ENCODE measurements around the gene DAP. TPM values are rescaled to one million over a fixed set of nuclear protein-coding genes. Genes with fewer than 3 reads are reported as not detected.

DAP gene
- total RNA-seq, 2 experiments from 2014 or later = 60.5 to 64.8 TPM

DNA sequence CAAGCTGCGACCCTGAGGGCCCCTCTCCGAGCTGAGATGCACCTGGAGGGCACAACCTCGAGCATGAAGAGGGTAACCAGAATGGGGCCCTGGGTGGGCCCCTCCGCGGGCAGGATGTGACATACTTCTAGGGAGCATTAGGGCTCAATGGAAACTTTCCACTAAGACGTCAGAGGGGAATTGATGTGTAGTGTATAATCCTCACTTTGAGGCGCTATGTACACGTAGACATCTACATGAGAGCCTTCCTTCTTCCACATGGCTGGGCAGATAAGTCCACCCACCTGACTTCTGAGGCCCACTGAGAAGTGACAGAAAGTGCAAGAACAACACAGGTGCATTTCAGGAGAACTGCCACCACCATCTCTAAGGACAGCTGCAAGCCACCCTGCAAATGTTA is 61.0 kb downstream of the DAP start:
- no peak overlapping the region for H3K27ac Mint-ChIP-seq
- H3K4me1 Mint-ChIP-seq = peaks cover 20% of the 10 kb centered on the region

DNA sequence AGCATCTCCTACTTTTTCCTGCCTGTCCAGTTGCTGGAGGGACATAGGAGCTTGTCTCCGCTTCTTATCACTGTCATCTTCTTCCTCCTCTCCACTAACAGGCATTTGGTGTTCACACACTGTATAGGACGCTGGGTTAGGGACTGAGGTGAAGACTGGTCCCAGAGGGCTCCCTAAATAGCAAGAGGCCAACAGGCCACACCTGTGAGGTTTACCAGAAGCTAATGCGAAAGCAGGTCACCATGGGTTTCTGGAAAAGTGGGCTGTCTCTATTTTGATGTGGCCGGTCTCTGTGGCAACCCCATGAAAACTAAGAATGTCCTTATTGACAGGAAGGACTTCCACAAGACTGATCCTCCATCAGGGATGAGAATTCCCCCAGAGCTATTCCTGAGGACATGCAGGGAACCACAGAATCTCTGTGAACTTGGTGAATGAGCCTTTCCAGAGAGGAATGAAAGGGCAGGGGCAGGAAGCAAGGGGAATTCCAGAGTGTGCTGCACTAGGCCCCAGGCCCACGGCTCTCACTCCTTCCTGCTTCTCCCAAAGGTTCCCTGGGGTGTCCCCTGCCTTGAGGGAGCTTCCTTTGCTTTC is 61.7 kb downstream of the DAP start:
- ChIA-PET CTCF (interaction anchor here (0.5 kb wide), 1 partner anchor 245 kb away, joined by 3 read pairs; no protein-coding TSS in a partner anchor), POLR2A (no interaction called here)
- Mint-ChIP-seq H3K27ac (no peak overlapping the region), H3K4me3 (no peak overlapping the region), H3K9me3 (no peaks in the 10 kb centered on the region), H3K4me1 (peaks cover 14% of the 10 kb centered on the region), H3K27me3 (no peaks in the 10 kb centered on the region), H3K36me3 (ENCODE audit: low read depth) (peaks cover 1% of the 10 kb centered on the region)
- DNase-seq = no peak

More for the DNA sequence above, 61.0 kb downstream of the DAP start:
- Mint-ChIP-seq H3K27me3 (no peaks in the 10 kb centered on the region), H3K4me3 (no peak overlapping the region), H3K9me3 (no peaks in the 10 kb centered on the region), H3K36me3 (ENCODE audit: low read depth) (peaks cover 1% of the 10 kb centered on the region)
- DNase-seq = no peak
- POLR2A ChIA-PET = no interaction called here
- CTCF ChIA-PET = interaction anchor here (0.5 to 1.5 kb wide), 2 partner anchors 246 to 247 kb away, joined by 3 to 4 read pairs; no protein-coding TSS in a partner anchor

DNA sequence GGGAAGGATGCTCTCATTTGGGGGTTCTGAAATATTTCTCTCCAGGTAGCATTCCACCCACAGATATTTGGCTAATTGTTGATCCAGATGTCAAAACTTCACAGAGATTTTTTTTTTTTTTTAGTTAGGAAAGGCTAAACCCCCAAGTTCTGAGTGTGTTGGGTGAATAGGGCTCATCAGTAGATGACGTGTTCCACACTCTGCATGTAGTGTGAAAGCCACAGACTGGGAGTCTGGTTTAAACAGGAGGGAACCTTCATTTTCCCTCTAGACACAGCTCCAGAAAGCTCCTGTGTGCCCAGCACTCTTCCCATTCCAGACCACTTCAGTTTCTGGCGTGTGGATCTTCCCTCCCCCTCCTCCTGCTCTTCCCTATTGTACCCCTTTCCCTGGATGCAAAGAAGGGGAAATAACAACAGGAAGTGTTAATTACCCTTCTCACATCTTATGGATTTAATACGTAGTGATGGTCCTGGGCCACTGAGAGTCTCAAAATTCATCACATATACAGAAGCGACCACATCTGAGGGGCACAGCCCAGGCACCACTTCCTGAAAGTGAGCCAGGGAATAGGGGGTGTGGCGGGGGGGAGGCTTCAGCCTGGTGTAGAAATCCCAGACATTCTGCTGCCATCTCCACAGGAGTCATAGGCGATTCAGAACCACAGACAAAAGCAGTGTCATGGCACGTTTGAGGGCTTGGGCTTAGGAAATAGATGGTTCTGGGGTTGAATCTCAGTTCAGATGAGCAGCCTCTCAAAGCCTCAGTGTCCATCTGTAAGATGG is 65.1 kb downstream of the DAP start:
- peaks cover 11% of the 10 kb centered on the region for H3K4me1 Mint-ChIP-seq
- POLR2A ChIA-PET = no interaction called here
- no peak for DNase-seq
- CTCF ChIA-PET = no interaction called here
- no peaks in the 10 kb centered on the region for H3K36me3 Mint-ChIP-seq (ENCODE audit: low read depth)
- no peaks in the 10 kb centered on the region for H3K27me3 Mint-ChIP-seq
- no peak overlapping the region for H3K27ac Mint-ChIP-seq
- no peaks in the 10 kb centered on the region for H3K9me3 Mint-ChIP-seq
- H3K4me3 Mint-ChIP-seq = no peak overlapping the region

DNA sequence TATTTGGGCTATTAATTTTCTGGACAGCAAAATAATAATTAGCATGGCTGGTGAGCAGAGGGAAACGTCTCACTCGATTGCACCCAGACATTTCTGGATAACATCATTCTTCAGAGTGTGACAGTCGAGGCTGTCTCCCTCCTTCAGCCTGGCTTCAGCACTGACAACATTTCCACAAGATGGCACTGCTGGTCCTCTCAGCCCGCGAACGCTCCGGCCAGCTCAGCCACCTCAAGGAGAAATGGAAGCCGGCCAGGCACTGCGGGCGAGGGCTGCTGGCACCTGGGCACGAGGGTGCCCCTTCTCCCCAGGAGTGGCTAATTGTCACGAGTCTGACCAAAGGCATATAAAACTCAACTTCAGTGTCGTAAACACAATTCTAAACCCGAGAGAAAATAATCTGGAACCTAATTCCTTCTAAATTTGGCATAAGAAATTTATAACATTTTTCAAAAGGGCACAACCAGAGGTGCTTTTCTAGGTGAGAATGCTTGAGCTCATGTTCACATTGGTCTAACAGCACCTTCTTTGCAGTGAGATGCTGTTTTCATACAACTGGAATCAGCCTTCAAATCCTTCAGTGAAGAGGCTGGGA is 65.9 kb downstream of the DAP start:
- H3K9me3 Mint-ChIP-seq = no peaks in the 10 kb centered on the region
- H3K27me3 Mint-ChIP-seq = no peaks in the 10 kb centered on the region
- CTCF ChIA-PET = no interaction called here
- peak; percentile 12 for DNase-seq
- no peaks in the 10 kb centered on the region for H3K36me3 Mint-ChIP-seq (ENCODE audit: low read depth)
- POLR2A ChIA-PET = no interaction called here
- no peak overlapping the region for H3K4me3 Mint-ChIP-seq
- H3K4me1 Mint-ChIP-seq = peaks cover 9% of the 10 kb centered on the region
- H3K27ac Mint-ChIP-seq = no peak overlapping the region

DNA sequence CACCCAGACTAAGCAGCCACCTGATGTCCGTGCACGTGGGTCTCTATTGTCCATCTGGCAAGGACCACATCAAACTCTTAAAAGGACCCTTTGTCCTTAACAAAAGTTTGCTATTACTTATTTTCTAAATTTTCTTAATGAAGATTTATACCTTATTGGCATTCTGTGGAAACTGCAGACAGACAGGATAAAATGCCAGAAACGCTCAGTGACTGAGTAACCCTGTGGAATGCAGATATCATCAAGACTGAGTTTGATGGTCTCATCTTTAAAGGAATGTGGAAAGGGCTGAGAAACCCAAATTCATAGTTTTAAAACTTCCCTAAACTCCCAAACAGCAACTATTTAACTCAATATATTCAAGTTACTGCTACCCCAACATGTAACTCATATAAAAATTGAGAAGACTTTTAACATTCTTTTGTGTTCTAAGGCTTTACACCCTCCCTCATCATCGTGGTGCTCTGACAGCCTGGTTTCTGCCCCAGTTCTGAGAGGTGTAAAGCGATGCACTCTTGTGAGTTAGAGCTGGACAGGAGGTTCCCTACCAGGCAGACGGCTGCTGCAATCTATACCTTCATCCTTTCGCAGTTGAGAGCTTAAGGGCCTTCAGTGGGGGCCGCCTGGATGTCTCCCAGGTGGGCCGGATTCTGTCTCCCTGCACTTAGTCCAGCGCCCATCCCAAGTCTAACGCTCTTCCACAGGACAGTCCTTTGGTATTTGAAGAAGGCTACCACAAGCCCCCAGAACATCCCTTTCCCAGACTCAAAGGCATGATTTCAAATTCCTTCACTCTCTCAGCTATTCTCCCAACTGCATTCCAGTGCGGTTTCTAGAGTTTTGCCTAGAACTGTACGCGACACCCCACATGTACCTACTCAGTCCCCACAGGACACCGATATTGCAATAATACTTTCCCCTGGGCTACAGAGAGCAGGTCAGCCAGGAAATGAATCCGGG is 68.9 kb downstream of the DAP start:
- DNase-seq = no peak
- Mint-ChIP-seq H3K9me3 (no peaks in the 10 kb centered on the region), H3K36me3 (ENCODE audit: low read depth) (peaks cover 6% of the 10 kb centered on the region), H3K4me1 (peaks cover 7% of the 10 kb centered on the region), H3K4me3 (no peak overlapping the region), H3K27ac (no peak overlapping the region), H3K27me3 (no peaks in the 10 kb centered on the region)
- CTCF ChIA-PET = interaction anchor here (1.1 kb wide), 1 partner anchor 244 kb away, joined by 4 read pairs; no protein-coding TSS in a partner anchor
- POLR2A ChIA-PET = no interaction called here

DNA sequence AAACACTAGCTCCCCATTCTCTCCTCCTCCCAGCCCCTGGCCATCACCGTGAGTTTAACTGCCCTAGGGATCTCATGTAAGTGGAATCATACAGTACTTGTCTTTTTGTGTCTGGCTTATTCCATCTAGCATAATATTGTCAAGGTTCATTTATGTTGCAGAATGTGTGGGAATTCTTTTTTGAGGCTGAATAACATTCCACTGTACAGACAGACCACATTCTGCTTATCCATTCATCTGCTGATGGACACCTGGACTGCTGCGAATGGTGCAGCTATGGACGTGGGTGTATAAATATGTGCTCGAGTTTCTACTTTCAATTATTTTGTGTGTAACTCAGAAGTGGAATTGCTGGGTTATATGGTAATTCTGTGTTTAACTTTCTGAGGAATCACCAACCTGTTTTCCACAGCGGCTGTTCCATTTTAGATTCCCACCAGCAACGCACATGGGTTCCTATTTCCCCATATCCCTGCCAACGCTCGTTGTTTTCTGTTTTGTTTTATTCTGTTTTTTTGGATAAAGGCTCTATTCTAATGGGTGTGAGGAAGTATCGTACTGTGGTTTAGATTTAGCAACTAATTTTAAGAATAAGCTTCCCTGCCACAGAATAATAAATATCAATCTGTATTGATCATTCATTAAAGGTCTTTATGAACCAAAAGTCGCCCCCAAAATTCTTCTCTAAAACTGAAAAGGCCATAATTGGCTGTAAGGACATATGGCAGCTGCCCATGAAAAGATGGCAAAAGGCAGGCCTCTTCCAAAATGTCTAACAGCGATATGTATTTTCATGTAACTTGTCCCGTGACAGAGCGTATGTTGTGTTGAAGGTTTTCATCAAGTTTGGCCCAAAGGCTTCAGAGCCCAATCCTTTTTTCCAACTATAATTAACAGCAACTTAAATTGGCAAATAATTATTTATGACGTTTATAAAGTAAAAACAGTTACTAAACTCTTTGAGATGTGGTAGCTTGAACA is 70.3 kb downstream of the DAP start:
- Mint-ChIP-seq H3K27ac (no peak overlapping the region), H3K27me3 (no peaks in the 10 kb centered on the region), H3K4me1 (peaks cover 2% of the 10 kb centered on the region), H3K9me3 (no peaks in the 10 kb centered on the region), H3K36me3 (ENCODE audit: low read depth) (peaks cover 8% of the 10 kb centered on the region), H3K4me3 (no peak overlapping the region)
- no peak for DNase-seq
- CTCF ChIA-PET = interaction anchor here (1.2 to 3.1 kb wide), 4 partner anchors 37 to 245 kb away, joined by 3 to 16 read pairs (median 6); no protein-coding TSS in a partner anchor
- POLR2A ChIA-PET = no interaction called here

DNA sequence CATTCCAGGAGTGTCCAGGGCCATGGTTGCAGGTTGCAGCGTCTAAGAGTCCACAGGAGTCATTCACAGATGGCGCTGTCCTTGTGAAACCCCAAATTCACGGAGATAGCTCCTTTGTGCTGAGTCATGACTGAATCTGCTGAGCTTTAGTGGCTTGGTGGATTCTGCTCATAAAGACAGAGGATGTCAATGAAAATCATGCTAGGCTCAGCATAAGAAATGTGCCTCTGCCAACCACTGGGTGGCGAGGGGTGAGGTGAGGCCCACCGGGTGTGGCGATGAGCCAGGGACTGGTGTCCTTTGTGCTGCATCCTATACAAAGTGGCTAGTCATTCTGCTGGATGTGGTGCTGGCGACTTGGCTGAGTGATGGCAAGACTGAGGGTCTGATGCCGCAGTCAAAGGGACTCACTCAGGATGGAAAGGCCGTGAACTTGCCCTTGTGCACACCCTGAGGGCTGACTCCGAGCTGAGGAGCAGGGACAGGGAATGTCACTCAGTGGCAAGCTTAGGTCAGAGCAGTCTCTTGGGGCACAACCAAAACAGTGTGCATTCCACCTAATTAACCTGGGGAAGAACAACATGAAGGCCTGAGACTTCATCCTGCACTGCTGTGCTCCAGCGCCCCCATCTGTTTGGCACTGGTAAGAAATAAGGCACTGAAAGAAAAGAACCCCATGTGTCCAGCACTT is 71.5 kb downstream of the DAP start:
- peaks cover 2% of the 10 kb centered on the region for H3K4me1 Mint-ChIP-seq
- no peak overlapping the region for H3K27ac Mint-ChIP-seq
- ChIA-PET POLR2A (no interaction called here), CTCF (interaction anchor here (1.0 to 3.1 kb wide), 6 partner anchors 36 to 247 kb away, joined by 3 to 16 read pairs (median 4); no protein-coding TSS in a partner anchor)
- H3K36me3 Mint-ChIP-seq (ENCODE audit: low read depth) = peaks cover 8% of the 10 kb centered on the region
- no peaks in the 10 kb centered on the region for H3K27me3 Mint-ChIP-seq
- DNase-seq = peak; percentile 20
- no peak overlapping the region for H3K4me3 Mint-ChIP-seq
- no peaks in the 10 kb centered on the region for H3K9me3 Mint-ChIP-seq

DNA sequence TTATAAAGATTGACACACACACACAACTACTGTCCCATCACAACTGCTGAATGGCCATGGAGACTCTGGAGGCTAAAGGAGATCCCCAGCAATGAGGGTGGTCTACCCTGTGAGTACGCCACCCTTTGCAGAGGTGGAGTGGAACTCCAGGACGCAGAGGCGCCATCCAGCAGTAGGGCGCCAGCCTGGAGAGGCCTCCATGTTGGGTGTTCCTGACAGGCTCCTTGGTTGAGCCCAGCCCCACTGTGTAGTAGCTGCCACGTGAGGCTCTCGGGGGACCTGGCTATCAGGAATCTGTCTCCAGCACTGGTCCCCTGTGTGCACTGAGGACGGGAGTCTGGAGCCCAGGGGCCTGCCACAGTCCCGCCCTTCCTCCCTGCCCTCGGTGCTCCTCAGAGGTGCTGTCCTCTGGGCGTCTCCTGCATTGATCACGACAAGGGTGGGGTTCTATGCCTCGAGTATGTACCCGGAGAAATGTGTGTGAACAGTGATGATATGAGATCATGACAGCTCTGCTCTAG is 72.3 kb downstream of the DAP start:
- CTCF ChIA-PET = interaction anchor here (0.9 to 3.1 kb wide), 5 partner anchors 12 to 246 kb away, joined by 3 to 16 read pairs (median 4); no protein-coding TSS in a partner anchor
- peaks cover 8% of the 10 kb centered on the region for H3K36me3 Mint-ChIP-seq (ENCODE audit: low read depth)
- H3K9me3 Mint-ChIP-seq = no peaks in the 10 kb centered on the region
- H3K27me3 Mint-ChIP-seq = no peaks in the 10 kb centered on the region
- no peak overlapping the region for H3K27ac Mint-ChIP-seq
- H3K4me1 Mint-ChIP-seq = peaks cover 2% of the 10 kb centered on the region
- no peak for DNase-seq
- H3K4me3 Mint-ChIP-seq = no peak overlapping the region
- POLR2A ChIA-PET = no interaction called here

DNA sequence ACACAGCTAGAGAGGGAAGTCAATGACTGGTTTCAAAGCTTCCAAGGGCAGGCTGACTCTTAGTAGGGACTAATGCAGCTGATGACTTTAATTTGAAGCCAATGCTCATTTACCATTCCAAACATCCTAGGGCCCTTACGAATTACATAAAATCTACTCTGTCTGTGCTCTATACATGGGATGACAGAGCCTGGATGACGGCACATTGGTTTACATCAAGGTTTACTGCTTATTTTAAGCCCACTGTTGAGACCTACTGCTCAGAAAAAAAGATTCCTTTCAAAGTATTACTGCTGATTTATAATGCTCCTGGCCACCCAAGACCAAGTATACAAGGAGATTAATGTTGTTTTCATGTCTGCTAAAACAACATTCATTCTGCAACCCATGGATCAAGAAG is 74.1 kb downstream of the DAP start:
- H3K36me3 Mint-ChIP-seq (ENCODE audit: low read depth) = peaks cover 8% of the 10 kb centered on the region
- ChIA-PET CTCF (interaction anchor here (1.1 kb wide), 1 partner anchor 60 kb away, joined by 3 read pairs; no protein-coding TSS in a partner anchor), POLR2A (no interaction called here)
- no peaks in the 10 kb centered on the region for H3K9me3 Mint-ChIP-seq
- peaks cover 2% of the 10 kb centered on the region for H3K4me1 Mint-ChIP-seq
- H3K4me3 Mint-ChIP-seq = no peak overlapping the region
- no peaks in the 10 kb centered on the region for H3K27me3 Mint-ChIP-seq
- no peak for DNase-seq
- H3K27ac Mint-ChIP-seq = no peak overlapping the region

DNA sequence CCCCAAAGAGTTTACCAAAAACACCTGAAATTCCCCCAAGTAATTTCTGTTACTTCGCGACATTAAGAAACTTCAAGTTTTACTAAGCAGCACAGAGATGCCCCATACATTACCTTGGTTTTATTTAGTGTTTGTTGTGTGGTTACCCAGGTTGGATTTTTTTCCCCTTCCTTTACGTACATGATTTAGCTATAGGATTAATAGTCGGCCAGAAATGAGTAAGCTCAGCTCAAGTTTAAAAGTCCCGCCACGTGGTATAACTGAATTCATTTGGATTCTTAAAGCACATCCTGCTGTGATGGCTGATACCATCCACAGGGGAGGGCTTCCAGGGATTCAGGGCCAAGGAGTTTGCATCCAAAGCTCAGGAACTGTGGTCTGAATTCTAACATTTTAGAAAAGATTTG is 75.9 kb downstream of the DAP start:
- ChIA-PET CTCF (interaction anchor here (1.7 kb wide), 1 partner anchor 17 kb away, joined by 7 read pairs; no protein-coding TSS in a partner anchor), POLR2A (no interaction called here)
- H3K4me3 Mint-ChIP-seq = no peak overlapping the region

More for the DNA sequence above, 75.9 kb downstream of the DAP start:
- Mint-ChIP-seq H3K27me3 (no peaks in the 10 kb centered on the region), H3K4me1 (peaks cover 2% of the 10 kb centered on the region), H3K27ac (no peak overlapping the region), H3K36me3 (ENCODE audit: low read depth) (peaks cover 17% of the 10 kb centered on the region), H3K9me3 (no peaks in the 10 kb centered on the region)
- no peak for DNase-seq
